HG03439 (cell line): ENCODE measurements around the gene SORCS2.

ENCODE experiments used
- ATAC-seq: cut with Tn5 transposase; IDR thresholded peaks from one replicate; pipeline ENCODE4 v1.9.1; 2021; ENCODE audit warnings: mild to moderate bottlenecking, moderate library complexity; ENCODE audit not compliant: unreplicated experiment

The SORCS2 gene

DNA sequence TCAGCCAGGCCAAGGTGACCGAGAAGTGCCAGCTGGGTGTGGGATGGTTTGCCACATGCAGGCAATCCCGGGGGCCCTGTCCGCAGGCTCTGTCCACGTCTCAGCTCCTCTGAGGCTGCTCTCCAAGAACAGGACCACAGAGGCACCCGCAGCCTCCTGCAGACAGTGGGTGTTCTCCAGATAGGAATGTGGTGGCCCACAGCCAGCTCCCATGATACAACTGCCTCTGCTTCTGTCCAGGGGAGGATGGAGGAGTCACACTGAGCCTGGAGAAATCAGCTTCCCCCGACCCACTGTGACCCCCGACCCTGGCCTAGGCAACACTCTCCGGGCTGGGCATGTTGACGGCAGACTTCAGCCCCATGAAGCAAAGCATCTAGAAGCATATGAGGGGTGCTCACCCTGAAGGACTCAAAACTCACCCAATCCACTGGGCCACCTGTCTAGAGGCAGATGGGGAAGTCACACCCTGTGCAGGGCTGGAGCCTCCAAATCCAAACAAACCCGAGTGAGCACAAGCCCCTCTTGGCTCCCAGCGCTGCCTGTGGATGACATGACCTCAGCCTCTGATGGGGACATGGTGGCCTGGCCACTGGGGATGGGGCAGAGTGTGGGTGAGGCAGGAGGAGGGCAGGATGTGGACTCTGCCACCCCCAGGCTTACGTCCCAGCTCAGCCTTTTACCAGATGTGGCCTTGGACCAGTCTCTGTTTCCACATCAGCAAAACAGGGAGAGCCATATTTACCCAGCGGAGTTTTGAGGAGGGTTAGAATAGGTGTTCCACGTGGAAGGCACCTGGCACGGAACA lies 140.1 kb downstream of the SORCS2 start:
- no peak for ATAC-seq

DNA sequence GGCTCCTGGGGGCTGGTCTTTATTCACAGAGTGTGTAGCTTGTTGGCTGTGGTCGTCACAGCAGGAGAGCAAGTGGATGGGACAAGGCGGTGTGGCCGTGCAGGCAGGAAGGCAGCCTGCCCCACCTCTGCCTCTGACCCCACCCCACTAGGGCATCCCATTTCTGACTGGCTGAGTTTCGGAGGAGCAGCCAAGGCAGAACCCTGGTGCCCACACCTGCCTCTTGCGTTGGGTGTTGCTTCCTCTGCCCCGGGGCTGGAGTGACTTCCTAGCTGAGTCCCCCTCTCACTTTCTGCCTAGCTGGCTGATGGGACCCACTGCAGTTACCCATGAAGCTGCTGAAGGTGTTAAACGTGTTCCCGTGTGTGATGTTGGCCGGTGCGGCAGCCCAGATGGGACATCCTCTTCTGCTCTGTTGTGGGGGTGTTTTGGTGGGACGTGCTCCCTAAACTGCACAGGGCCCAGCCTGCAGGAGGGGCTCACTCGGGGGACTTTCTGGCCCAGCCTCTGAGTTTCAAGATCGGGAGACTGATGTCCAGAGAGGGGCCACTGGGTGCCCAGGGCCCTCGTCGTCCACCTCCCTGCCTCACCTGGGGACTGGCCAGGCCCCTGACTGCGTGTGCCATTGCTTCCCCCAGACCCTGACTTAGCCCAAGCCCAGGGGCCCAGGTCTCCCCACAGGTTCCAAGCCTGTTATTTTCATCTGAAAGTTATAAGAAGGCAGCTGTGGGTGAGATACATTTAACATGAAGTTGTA lies 140.9 kb downstream of the SORCS2 start:
- no peak for ATAC-seq

DNA sequence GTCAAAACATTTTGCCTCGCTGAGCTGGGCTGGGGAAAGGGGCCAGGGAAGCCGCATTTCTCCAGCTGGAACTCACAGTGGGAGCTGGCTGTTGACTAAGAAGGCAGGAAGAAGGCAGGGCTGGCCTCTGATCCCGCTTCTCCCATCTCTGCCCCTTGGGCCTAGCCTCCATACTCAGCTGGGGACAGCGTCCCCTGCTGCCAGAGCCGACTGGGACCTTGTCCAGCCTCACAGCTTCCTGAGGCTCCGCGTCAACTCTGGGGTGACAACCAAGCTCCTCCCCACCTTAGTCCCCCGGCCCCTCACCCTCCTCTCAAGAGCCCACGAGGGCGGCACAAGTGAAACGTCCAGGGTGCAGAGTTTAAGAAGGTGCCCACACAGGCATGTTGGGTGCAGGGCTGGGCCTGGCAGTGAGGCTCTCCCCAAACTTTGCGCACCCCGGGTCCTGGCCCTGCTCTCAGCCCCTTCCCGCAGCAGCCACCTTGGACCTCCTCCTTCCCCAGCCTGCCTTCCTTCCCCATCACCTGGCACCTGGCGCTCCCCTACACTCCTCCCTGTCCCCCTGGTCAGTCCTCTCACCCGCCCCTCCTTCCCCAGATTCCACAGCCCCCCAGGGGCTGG lies 141.6 kb downstream of the SORCS2 start:
- no peak for ATAC-seq

DNA sequence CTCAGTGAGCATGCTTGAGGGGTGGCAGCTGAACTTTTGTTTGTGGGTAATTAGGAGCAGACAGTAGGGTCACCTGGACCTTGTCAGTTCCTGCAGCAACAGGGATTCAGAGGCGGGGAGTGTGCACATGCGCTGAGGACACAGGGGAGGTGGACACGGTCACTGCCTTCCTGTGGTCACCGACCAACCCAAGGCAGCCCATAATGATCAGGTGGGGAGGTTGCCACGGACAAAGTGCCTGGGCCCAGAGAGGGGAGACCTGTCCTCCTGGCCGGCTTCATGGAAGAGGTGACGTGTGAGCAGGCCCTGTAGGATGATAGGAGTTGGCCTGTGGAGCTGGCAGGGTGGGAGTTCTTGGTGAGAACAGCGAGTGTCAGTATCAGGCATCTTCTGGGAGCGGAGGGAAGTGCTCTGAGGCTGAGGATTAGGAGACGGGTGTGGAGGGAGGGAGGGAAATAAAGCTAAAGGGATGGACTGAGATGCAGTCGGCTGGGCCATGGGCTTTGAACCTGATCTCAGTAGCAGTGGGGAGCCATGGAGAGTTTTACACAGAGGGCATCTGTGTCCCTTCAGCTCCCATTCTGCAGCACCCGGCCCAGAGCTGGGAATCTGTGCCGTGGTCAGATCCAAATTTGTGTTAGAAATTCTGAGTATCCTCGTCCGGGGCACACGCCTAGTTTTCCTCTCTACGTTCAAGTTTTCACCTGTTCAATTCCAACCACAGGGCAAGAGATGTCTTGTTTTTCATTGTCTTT lies 142.4 kb downstream of the SORCS2 start:
- no peak for ATAC-seq

DNA sequence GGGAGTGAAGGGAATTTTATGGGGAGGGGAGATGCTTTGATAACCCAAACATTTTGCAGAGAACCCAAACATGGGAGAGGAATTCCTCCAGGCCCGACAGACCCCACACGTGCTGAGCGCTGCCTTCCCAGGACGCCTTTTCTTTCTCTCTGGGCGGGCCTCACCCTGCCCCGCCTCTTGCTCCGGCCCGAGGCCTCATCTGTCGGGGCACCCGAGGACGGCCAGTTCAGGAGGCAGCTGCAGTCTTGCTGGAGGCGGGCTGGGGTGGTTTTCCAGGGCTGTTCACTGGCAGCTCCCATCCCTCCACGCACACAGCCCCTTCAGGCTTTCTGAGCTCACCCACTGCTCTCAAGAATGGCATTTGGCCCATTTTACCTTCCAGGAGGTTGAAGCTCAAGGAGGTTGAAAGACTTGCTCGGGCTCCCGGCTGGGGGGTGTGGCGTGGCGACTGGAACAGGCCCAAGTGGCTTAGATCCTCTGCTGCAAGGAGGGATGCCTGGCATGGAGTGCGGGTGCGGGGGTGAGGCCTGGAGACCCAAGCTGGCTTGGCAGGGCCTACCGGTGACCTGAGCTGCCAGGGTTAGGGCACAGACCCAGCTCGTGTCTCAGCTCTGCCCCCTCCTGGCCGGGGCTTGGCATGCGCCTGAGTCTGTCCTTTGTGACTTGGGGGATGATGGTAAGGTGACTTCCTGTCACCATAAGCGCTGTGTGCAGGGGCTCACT lies 143.2 kb downstream of the SORCS2 start:
- ATAC-seq: no peak

DNA sequence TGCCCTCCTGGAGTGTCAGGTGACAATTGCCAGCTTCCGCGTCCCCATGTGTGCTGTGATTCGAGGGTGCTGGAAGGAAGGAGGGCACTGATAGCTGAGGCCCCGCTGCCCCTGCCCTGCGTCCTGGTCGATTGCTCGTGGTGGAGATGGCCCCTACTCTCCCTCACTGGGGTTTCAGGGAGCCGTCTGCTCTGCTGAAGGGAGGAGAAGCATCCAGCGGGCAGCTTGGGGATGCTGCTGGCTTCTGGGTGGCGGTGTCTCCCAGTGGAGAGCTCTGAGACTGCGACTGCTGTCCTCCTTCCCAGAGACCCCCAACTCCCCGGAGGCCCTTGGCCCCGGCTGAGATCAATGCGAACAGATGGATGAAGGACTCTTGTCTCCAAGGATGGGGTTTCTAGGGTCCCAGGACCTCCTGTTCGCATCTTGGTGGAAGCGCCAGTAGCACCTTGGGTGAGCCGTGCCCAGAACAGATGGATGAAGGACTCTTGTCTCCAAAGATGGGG lies 143.8 kb downstream of the SORCS2 start:
- ATAC-seq: no peak

DNA sequence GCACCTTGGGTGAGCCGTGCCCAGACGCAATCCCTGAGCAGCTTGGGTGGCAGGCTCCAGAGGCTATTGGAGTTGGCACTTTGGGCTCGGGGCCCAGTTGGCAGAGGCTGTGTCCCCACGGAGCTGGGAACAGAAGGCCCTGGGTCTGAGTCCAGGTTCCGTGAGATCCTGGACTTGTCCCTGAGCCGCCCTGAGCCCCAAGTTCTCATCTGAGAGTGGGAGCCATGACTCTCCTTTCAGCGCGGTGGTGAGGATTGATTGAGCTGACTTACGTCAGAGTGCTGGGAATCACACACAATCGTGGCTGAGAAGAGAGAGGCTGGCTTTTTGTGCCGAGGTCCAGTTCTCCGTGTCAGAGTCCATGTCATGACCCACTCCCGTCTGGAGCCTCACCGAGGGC lies 144.4 kb downstream of the SORCS2 start:
- no peak for ATAC-seq

DNA sequence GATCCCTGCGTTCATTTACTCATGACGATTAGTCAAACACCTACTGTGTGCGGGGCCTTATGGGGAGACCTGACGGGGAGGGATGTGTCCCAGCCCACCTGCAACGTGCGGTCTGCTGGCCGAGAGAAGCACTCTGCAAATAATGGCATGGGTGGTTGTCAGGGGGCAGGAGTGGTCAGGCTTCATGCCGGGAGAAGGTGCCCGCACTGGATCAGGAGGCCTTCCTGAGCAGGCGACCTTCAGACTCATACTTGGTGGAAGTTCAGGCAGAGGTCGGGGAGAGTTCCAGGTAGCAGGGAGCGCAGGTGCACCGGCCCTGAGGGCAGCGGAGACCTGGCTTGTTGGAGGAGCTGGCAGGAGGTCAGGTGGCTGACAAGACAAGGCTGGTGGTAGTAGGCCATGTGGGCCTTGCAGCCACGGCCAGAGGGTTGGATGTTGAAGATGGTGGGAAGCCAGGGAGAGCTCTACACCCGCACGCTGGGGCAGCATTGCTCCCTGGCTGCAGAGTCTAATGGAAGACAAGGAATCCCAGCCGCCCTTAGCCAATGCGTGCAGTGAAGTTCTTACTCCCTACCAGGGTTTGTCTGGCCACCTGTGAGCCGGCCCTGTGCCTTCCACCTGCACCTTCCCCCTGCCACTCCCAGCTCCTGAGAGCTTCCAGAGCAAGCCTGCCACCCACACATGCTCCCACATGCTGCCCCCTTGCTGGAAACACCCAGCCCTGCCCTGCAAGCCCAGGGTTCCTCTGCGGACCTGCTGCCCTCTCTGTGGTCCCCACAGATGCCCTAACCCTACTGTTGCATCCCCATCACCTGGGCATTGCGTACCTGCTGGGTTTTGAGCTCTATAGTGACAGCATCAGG lies 145.1 kb downstream of the SORCS2 start:
- ATAC-seq: no peak

DNA sequence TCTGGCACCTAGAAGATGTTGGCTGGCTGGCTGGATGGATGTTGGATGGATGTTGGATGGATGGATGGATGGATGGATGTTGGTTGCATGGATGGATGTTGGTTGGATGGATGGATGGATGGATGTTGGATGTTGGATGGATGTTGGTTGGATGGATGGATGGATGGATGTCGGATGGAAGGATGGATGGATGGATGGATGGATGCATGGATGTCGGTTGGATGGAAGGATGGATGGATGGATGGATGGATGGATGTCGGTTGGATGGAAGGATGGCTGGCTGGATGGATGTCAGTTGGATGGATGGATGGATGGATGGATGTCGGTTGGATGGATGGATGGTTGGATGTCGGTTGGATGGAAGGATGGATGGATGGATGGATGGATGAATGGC lies 145.7 kb downstream of the SORCS2 start:
- no peak for ATAC-seq

DNA sequence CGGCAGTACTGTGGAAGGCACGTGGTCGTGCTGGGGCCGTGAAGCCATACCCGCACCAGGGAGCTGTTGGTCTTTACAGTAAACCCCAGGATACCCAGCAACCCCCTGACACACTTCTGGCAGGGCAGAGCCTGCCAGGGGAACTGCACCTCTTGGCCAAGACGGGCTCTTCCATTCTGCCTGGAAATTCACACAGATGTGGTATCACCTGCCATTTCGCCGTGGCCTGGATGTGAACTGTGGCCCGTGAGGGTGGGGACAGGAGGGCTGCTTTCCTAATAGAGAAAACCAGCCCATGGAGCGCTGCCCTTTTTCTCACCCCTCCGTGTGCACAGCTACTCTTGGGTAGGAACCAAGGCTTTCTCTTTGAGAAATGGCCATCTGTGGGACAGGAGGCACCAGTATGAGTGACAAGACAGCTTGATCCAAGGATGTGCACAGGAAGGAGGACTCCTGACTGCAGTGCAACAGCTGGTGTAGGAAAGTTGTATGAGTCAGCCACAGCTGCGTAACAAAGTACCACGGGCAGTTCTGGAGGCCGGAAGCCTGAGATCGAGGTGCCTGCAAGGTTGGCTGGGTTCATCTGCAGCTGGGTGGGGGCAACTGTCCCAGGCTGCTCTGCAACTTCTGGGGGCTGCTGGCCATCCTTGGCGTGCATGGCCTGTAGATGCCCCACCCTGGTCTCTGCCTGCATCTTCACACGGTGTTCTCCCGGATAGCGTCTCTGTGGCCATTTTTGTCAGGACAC lies 146.7 kb downstream of the SORCS2 start:
- no peak for ATAC-seq

DNA sequence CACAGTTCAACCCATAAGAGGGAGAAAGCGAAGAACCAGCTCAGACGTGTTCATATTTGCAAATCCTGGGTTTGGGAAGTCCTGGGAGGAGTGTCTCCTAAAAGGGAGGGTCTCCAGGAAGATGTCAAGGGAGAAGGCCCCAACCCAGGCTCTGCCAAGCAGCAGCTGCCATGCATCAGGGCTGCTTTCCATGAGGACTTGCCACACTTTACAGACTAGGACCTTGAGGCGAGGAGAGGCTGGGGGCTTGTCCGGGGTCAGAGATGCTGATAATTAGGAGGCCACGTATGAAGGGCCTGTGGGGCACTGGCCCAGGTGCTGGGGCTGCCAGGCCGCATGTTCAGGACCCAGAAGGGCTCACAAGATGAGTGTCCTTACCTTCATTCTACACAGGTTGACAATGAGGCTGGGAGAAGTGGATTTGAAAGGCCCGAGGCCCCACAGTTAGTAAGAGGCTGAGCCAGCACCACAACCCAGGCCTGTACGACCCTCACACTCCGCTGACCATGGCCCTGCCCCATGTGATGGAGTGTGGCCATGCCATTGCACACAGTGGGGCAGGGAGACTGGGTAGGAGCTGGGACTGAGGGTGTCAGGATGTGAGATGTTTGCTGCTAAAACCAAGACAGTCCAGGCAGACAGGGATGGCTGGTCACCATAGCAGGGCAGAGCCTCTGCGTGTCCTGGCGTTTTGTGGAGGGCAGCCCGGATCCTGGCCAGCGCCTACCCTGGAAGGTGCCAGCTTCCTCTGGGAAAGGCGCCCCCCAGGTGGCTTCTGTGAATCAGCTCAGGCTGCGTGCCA lies 147.6 kb downstream of the SORCS2 start:
- ATAC-seq: no peak

DNA sequence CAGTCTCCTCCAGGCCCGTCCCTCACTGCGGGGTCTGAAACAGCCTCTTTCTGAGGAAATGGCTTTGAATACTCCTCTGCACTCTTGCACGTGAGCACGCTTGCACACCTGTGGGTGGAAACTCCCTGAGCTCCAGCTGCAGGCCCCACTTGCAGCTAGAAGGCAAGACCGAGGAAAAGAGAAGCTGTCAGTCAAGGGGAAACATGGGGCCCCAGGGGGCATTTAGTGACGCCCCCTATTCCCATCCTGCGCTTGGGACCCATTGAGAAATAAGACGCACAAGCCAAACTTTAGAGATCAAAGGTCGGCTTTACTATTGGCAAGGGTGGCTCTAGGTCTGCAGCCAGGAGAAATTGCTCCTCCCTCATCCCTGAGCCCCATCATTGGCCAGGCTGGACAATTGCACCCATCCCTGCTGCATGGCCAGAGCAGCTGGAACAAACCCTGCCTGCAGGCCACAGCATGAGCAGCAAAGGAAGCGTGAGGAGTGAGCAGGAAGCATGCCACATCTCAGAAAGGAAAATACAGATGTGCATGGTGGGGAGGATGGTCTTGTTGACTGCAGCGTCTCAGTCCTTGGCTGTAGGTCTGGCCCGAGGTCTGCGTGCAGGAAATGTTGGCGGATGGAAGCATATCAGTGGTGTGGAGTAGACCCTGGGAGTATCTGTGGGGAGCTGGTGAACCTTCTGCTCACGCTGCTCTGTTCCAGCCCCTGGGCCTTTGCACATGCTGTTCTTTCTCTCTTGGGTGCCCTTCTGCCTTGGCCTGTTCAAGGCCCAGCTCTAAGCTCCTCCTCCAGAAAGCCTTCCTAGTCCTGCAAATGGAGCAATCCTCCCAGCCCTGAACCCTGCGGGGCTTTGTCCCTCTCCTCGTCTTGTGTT lies 148.5 kb downstream of the SORCS2 start:
- no peak for ATAC-seq

DNA sequence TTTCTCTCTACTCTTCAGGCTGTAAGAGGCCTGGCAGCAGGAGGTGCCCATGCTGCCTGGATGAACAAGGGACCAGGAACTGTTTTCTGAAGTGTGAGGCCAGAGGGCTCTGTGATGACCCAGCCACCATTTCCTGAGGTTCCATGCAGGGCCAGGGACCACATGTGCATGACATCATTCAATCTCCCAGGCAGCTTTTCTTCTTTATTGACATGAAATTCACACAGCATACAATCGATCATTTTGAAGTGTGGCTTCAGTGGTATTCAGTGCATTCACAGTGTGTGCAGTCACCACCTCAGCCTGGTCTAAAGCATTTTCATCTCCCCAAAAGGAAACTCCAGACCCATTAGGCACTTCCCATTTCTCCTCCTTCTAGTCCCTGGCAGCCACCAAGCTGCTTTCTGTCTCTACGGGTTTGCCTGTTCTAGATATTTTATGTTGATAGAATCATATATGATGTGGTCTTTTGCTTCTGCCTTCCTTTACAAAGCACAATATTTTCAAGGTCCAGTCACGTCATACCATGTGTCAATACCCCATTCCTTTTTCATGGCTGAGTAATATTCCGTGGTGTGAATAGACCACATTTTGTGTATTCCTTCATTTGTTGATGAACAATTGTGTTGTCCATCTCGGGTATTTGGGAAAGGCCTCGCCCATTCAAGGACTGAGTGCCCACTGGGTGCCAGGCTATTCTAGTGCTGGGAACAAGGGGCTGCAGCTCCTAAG lies 149.3 kb downstream of the SORCS2 start:
- no peak for ATAC-seq

DNA sequence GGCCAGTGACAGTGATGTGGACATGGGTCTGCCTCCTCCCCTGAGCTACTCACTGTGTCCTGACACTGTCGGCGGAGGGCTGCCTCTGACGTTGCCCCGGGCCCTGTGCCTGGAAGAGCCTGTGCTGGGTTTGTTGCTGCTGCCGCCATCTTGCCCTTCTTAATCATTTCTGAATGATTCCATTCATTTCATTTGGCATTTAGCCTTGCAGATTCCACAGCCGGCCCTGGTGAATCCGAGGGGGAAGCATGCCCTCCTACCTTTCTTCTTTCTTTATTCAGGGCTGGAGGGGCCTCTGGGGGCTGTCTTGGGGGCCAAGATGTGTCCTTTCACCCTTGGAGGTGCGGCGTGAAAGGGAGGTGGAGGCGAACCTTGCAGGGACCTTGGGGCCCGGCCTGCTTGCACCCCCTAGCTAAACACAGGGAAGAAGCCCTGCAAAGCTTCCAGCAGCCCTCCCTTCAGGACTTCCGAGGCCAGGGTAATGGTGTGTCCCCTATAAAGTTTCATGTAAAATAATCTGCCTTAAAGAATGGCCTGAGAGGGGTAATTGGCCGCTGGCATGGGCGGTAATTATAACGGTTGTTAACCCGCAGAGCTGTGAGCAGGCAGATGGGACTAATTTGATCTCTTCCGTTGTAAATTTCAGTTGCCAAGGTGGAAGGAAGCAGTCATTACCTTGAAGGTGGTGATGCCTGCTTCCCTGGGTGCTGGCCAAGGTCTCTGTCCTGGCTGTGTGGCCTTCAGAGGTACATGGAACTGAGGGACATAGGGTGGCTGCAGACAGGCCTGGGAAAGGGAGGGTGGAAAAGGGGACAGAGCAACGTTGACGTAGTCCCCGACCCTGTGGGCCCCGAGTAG lies 150.1 kb downstream of the SORCS2 start:
- ATAC-seq: no peak

DNA sequence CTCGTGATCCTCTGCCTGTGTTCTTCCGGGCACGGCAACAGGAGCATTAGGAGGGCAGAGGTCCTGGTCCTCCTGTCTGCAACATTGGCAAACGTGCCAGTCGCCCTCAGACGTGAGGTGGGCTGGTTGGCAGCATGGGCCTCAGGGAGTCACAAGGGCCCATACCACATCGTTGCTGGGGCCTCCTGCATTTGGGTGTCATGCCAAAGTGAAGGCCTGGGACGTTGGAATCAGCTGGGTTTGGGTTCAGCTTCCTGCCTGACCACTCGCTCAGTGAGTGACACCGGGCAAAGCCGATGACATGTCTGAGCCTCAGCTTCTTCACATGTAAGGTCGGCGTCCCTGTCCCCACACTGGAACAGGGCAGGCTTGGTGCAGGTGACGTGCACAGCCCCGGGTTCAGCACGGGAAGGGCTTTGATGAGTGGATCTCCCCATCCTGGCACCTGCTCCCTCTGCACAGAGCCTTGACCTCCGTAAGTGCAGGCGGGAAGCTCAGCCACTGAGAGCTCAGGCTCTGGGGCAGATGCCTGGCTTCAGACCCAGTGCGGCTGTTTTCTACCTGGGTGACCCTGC lies 150.8 kb downstream of the SORCS2 start:
- ATAC-seq: no peak
